Esophagus (tissue), 2 donors: ENCODE data around the gene HEXIM2. TPM values are rescaled to one million over a fixed set of nuclear protein-coding genes. Genes with fewer than 3 reads are reported as not detected.

ENCODE experiments used
- H3K27ac ChIP-seq, 2 donors: one replicate each; pipeline ENCODE4 v1.5.1; 2013; ENCODE audit warnings: low read depth in 2 of 2, mild to moderate bottlenecking in 2 of 2, inconsistent platforms in 1 of 2, low read length in 1 of 2, moderate library complexity in 1 of 2
- H3K27me3 ChIP-seq, 2 donors: one replicate each; pipeline ENCODE4 v1.6.1; 2013; ENCODE audit warnings: low read length in 2 of 2, control low read depth in 1 of 2, mild to moderate bottlenecking in 1 of 2; ENCODE audit not compliant: insufficient read depth in 2 of 2, control insufficient read depth in 1 of 2
- H3K36me3 ChIP-seq, 2 donors: one replicate each; pipeline ENCODE4 v1.6.1; 2013; ENCODE audit warnings: low read length in 1 of 2; ENCODE audit not compliant: control insufficient read depth in 2 of 2, insufficient read depth in 2 of 2
- H3K4me1 ChIP-seq, 2 donors: one replicate each; pipeline ENCODE4 v1.6.1; 2013; ENCODE audit warnings: low read length in 1 of 2; ENCODE audit not compliant: control insufficient read depth in 2 of 2, insufficient read depth in 2 of 2
- H3K4me3 ChIP-seq, 2 donors: one replicate each; pipeline ENCODE4 v1.5.1; 2013; ENCODE audit warnings: low read length in 2 of 2, mild to moderate bottlenecking in 2 of 2, low read depth in 1 of 2, moderate library complexity in 1 of 2
- H3K9me3 ChIP-seq, 2 donors: one replicate each; pipeline ENCODE4 v1.6.1; 2013; ENCODE audit warnings: mild to moderate bottlenecking in 2 of 2, low read depth in 1 of 2, low read length in 1 of 2, moderate library complexity in 1 of 2; ENCODE audit not compliant: control insufficient read depth in 2 of 2, insufficient read depth in 1 of 2
- WGBS, 2 donors: extraction: QIAGEN DNeasy Blood & Tissue Kit; methylation state at CpG; one replicate each; pipeline ENCODE4 v1.1.7; 2013; 5-methylcytosine and 5-hydroxymethylcytosine counted together
- polyA plus RNA-seq, 2 donors: library from polyadenylated mRNA; stranded (reverse); fragments of 200-250 nt; gene quantifications; one replicate each; pipeline ENCODE4 v1.2.3, GENCODE V29; 2013
- donor health status: healthy with polysubstance abuse.
- donor health status: Bipolar disorder and iron deficiency.

The HEXIM2 gene
- polyA plus RNA-seq, 2 donors, result 3.7 to 4.5 TPM

DNA sequence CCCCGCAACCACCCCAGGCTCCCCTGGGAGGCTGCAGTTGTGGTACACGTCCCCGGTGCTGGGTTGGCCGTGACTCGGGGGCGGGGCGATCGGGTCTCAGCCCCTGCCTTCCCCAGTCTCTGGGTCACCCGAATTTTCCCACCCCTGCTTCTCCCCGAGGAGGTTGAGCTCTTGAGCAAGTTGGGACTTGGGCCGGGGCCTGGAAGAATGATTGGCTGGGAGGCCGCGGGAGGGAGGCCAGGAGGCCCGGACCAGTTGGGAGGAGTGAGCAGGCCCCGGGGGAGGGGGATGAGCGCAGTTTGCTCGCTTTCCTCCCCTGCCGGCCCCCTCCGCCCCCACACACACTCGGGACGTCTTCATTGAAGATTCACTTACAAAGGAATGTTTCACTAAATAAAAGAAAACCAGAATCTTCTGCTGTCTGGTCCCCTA is 17.9 kb upstream of the HEXIM2 start:
- 10 to 16% methylated on average over 19 to 21 of the region's 21 CpGs for WGBS, 2 donors
- H3K27me3 ChIP-seq, result no peaks in the 10 kb centered on the region
- no peaks in the 10 kb centered on the region for H3K36me3 ChIP-seq
- H3K4me3 ChIP-seq, result peak overlapping the region; percentile 51 to 52
- peaks cover 2 to 5% of the 10 kb centered on the region in 2 donors for H3K4me1 ChIP-seq
- no peaks in the 10 kb centered on the region for H3K9me3 ChIP-seq
- H3K27ac ChIP-seq, result peak overlapping the region; percentile 88 to 91

DNA sequence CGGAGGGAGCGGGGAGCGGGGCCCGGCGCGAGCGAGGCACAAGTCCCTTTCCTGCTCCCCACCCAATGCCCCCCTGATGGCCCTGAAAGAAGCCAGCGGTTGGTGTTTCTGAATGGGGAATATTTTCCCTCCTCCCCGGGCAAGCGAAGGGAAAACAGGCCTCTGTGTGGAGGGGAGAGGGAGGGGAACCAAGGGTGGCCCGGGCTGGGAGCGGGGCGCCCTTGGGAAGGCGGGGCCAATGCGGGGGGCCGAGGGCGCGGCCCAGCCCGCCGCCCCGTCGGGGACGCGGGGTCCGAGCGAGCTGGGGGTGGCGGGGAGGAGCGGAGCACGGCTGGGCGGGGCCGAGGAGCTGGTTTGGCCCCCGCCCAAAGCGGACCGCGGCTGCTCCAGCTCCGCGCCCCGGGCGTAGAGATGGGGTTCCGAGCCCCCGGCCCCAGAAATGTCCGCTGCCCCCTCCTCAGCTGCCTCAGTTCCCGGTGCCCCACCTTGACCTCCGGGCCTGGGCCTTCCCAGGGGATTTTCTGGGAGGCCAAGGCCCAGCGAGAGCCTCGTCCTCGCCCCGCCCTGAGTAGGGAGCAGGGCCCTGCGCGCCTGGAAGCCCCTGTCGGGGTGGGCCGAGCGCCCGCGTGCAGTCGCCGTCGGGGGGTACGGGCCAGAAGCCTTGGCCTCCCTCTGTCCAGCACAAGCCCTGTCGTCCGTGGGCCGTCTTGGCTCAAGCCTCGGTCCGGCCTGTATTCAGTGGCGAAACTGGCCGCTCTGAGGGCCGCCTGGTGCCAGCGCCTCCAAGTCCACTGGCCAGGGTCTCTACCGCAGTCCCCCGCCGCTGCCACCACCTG is 17.3 kb upstream of the HEXIM2 start:
- no peaks in the 10 kb centered on the region for H3K36me3 ChIP-seq
- no peaks in the 10 kb centered on the region for H3K9me3 ChIP-seq
- H3K27ac ChIP-seq, result peak overlapping the region; percentile 88 to 91
- H3K4me3 ChIP-seq, result peak overlapping the region; percentile 51 to 52
- H3K27me3 ChIP-seq, result no peaks in the 10 kb centered on the region
- peaks cover 2 to 5% of the 10 kb centered on the region in 2 donors for H3K4me1 ChIP-seq
- WGBS, 2 donors, result 13 to 14% methylated on average over 56 to 71 of the region's 71 CpGs

- H3K4me3 ChIP-seq, result peak overlapping the region; percentile 51 to 52
Observed at GRCh38 chr17:45145035-45145389, 16.7 kb upstream of the HEXIM2 start.

DNA sequence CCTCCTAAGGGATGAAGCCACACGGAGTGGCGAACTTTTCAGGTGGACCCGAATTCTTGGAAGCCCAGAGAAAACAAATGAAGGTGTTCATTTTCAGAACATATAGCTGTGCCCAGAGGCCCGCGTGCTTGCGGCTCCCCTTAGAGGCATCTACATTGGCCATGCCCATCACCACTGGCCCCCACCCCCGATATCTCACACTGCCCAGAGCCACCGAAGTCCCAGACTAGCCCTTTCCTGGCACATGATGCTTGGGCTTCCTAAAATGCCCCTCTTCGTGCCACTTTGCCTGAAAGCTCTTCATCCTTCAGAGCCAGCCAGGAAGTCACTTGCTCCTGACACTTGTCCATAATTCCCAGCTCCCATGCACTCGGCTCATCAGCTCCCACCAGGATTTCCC is 15.5 kb upstream of the HEXIM2 start:
- Histone ChIP-seq H3K9me3 (no peaks in the 10 kb centered on the region), H3K36me3 (no peaks in the 10 kb centered on the region), H3K4me1 (peaks cover 2 to 5% of the 10 kb centered on the region in 2 donors), H3K4me3 (no peak overlapping the region), H3K27ac (peak overlapping the region; percentile 97 to 98), H3K27me3 (no peaks in the 10 kb centered on the region)
- 84 to 86% methylated on average over 10 of the region's 10 CpGs for WGBS, 2 donors

More at GRCh38 chr17:45145035-45145389, 16.7 kb upstream of the HEXIM2 start:
- Histone ChIP-seq H3K4me1 (peaks cover 2 to 5% of the 10 kb centered on the region in 2 donors), H3K27me3 (no peaks in the 10 kb centered on the region), H3K9me3 (no peaks in the 10 kb centered on the region), H3K36me3 (no peaks in the 10 kb centered on the region), H3K27ac (peak overlapping the region; percentile 88 to 91)
- WGBS, 2 donors, result 51 to 63% methylated on average over 8 of the region's 8 CpGs

GRCh38 chr17:45146592-45146889 is 15.1 kb upstream of the HEXIM2 start:
- Histone ChIP-seq H3K9me3 (no peaks in the 10 kb centered on the region), H3K27ac (peak overlapping the region; percentile 97 to 98), H3K4me1 (peaks cover 2 to 5% of the 10 kb centered on the region in 2 donors), H3K4me3 (no peak overlapping the region), H3K27me3 (no peaks in the 10 kb centered on the region), H3K36me3 (no peaks in the 10 kb centered on the region)
- WGBS, 2 donors, result 68 to 75% methylated on average over 4 of the region's 4 CpGs

GRCh38 chr17:45146890-45147580 is 14.6 kb upstream of the HEXIM2 start:
- 6 to 7% methylated on average over 23 to 29 of the region's 29 CpGs for WGBS, 2 donors
- Histone ChIP-seq H3K27ac (peak overlapping the region; percentile 97 to 98), H3K4me1 (peaks cover 2 to 5% of the 10 kb centered on the region in 2 donors), H3K4me3 (peak overlapping the region; percentile 58 to 59), H3K9me3 (no peaks in the 10 kb centered on the region), H3K36me3 (no peaks in the 10 kb centered on the region), H3K27me3 (no peaks in the 10 kb centered on the region)

DNA sequence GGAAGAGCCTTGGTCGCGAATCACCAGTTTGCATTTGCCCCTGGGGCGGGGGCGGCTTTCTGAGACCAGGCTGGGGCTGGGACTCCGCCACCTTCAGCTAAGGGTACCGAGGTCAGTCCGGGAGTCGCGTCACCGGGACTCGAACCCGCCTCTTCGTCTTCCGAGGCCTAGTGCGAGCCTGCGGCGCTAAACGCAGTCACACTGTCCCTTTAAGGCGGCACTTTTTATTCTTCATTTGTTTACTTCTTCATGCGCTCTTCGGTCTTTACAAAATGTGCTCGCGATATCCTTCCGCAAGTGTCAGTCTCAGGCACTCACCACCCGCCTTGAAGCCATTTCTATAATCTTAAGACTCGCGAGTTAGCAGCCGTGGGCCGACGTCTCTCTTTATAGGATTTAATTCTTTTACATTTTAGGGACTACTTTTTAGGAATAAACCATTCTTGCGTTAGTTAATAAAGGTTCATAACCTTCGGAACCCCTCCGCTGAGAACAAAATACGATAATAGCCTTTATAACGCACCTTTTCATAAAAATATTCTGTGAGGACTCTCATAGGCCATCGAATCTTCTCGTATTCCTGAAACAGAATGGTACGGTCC is 14.0 kb upstream of the HEXIM2 start:
- Histone ChIP-seq H3K4me1 (peaks cover 2 to 5% of the 10 kb centered on the region in 2 donors), H3K27me3 (no peaks in the 10 kb centered on the region), H3K4me3 (peak overlapping the region; percentile 58 to 59), H3K27ac (peak overlapping the region; percentile 97 to 98), H3K9me3 (no peaks in the 10 kb centered on the region), H3K36me3 (no peaks in the 10 kb centered on the region)
- WGBS, 2 donors, result 0% methylated on average over 34 to 38 of the region's 38 CpGs

- H3K36me3 ChIP-seq, result no peaks in the 10 kb centered on the region
- peak within 1 kb of the TSS; percentile 98 to 99 for H3K27ac ChIP-seq
- no peaks in the 10 kb centered on the region for H3K9me3 ChIP-seq
- H3K4me3 ChIP-seq, result peak within 1 kb of the TSS; percentile 80 to 96
- peaks cover 2 to 5% of the 10 kb centered on the region in 2 donors for H3K4me1 ChIP-seq
- H3K27me3 ChIP-seq, result no peaks in the 10 kb centered on the region
- 0% methylated on average over 58 of the region's 58 CpGs for WGBS, 2 donors
Observed at GRCh38 chr17:45148183-45149036, 13.3 kb upstream of the HEXIM2 start, which contains the start of gene HEXIM1. TSS of gene HEXIM1 (plus strand) at chr17:45148475. CDS start at chr17:45149191, 716 bp downstream.
